ENCODE data around the gene COA1.

- no peak for TF ChIP-seq CTCF (IDR thresholded peaks at IDR 0.05; ENCODE audit: low read length)
- TF ChIP-seq EZH2 (optimal IDR thresholded peaks at IDR 0.05; ENCODE audit: low read depth, low read length): no peak
Observed at GRCh38 chr7:43625980-43626379, 103.3 kb downstream of the COA1 start.
